MM.1S (cell line): Measurements from ENCODE around the gene AGPAT2.

Experiments used
- CTCF ChIP-seq: fragments of 300-600 bp; sonication (generic); IDR thresholded peaks from 2 replicates; pipeline ENCODE4 v1.5.1; 2016; ENCODE audit warnings: antibody characterized with exemption, low read length, mixed read lengths
- EZH2 ChIP-seq: fragments of 300-600 bp; sonication (generic); optimal IDR thresholded peaks from 2 replicates; pipeline ENCODE3; 2017; ENCODE audit warnings: low read depth, mild to moderate bottlenecking, antibody characterized with exemption, low read length, mixed read lengths
- EZH2phosphoT487 ChIP-seq: fragments of 300-600 bp; sonication (generic); IDR thresholded peaks from 2 replicates; pipeline ENCODE4 v1.6.1; 2018; ENCODE audit warnings: antibody characterized with exemption, low read length

- TF ChIP-seq CTCF (no peak), EZH2phosphoT487 (no peak), EZH2 (no peak)
Observed at GRCh38 chr9:136697146-136697820, 10.0 kb upstream of the AGPAT2 start.
